Stimulated activated CD4-positive, alpha-beta T cell treated with anti-CD3 and anti-CD28 coated beads, Interleukin-2, amount 100 ng/mL, for 24 hours (primary cell): Measurements from ENCODE around the gene CDK19.
"Not testable (repeated sequence)": the region's sequence is repeated elsewhere in the genome, so short reads cannot be mapped to it uniquely, and the experiment has no call there.

ENCODE experiments used
- DNase-seq, 2 donors: peaks; one replicate each; pipeline ENCODE4 v3.0.0-alpha.2; 2020

CDK19 gene

GRCh38 chr6:110813338-110814101 is 1.7 kb downstream of the CDK19 start:
- no peak for DNase-seq

DNA sequence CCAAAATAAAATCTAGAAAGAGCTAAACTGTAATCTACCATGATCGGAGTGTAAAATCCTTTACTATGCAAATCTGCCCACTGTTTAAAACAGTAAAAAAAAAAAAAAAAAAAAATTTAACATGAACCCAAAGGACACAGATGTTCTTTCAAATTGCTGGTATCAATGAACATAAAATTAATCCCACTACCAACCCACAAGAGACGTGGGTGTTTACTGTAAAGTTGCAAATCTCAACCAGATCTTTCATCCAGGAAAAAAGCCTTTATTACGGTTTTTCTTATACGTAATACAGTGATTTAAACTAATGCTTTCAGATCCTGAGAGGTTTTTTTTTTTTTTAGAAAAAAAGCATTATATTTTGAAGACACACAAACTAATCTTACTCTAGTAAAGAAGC is 2.5 kb downstream of the CDK19 start:
- DNase-seq, result no peak

GRCh38 chr6:110810896-110811586 is 4.2 kb downstream of the CDK19 start:
- DNase-seq, result no peak

DNA sequence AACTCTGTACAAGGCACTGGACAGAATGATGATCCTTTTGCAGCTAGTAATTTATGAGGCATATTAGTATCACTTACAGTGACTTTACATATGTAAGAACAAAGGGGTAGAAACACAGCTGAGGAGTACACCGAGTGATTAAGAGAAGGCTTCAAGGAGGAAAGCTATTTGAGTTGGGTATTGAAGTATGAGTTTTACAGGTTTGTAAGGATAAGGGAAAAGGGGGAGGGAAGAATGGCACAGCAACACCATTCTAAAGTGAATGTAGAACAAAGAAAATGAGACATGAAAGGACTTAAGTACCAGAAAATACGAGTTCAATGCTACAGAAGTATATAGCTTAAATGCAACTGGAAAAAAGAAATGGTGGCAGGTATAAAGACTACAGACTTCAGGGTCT is 5.5 kb downstream of the CDK19 start:
- DNase-seq, result no peak

GRCh38 chr6:110802175-110802574 is 13.1 kb downstream of the CDK19 start:
- DNase-seq, result not testable (repeated sequence)

- no peak for DNase-seq
Measured at GRCh38 chr6:110800839-110801196, 14.5 kb downstream of the CDK19 start.

DNA sequence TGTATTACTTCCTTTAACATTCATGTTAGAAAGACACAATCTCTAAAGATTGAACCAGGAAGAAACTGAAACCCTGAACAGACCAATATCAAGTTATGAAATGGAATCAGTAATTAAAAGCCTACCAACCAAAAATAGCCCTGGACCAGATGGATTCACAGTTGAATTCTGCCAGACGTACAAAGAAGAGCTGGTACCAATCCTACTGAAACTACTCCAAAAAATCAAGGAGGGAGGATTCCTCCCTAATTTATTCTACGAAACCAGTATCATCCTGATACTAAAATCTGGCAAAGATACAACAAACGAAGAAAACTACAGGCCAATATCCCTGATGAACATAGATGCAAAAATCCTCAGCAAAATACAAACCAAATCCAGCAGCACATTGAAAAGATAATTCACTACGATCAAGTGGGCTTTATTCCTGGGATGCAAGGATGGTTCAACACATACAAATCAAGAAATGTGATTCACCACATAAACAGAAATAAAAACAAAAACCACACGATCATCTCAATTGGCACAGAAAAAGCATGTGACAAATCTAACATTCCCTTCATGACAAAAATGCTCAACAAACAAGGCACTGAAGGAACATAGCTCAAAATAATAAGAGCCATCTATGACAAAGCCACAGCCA is 15.0 kb downstream of the CDK19 start:
- DNase-seq, result no peak

DNA sequence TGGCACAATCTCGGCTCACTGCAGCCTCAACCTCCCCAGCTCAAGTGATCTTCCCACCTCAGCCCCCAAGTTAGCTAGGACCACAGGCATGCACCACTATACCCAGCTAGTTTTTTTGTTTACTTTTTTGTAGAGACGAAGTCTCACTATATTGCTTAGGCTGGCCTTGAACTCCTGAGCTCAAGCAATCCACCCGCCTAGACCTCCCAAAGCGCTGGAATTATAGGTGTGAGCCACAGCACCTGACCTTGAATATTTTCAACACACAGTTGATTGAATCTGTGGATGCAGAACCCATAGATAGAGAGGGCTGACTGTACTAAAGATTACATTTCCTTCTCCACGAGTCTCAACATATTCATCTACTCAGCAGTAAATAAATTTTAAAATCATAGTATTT is 15.6 kb downstream of the CDK19 start:
- DNase-seq, result no peak

- no peak for DNase-seq
Measured at GRCh38 chr6:110799189-110799588, 16.1 kb downstream of the CDK19 start.

GRCh38 chr6:110795271-110795670 is 20.0 kb downstream of the CDK19 start:
- DNase-seq, result no peak

- DNase-seq, result no peak
Measured at GRCh38 chr6:110786696-110787095, 28.6 kb downstream of the CDK19 start.

DNA sequence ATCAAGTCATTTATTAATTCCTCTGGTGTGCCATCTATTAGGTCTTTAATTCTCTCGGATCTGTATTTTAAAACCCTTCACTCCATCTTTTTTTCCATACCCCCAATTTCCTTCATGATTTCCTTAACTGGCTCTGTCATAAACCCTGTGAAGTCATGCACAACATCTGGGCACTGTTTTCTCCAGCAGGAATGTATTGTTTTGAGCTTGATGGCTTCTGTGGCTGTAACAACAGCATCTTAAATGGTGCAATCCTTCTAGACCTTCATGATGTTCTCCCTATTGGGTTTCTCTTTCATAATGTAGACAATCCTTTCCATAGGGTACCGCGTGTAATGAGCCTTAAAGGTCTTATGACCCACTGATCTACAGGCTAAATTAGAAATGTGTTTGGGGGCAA is 29.0 kb downstream of the CDK19 start:
- no peak for DNase-seq

DNA sequence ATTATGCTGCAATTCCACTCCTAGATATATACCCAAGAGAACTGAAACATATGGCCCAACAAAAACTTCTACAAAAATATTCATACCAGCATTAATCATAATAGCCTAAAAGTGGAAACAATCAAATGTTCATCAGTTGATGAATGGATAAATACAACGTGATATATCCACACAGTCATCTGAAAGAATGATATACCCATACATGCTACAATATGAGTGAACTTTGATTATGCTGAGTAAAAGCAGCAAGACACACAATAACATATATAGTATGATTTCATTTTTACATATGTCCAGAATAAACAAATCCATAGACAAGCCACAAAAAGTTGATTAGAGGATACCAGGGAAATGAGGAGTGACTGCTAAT is 30.7 kb downstream of the CDK19 start:
- no peak for DNase-seq

GRCh38 chr6:110781522-110782214 is 33.6 kb downstream of the CDK19 start:
- DNase-seq, result no peak

GRCh38 chr6:110778333-110778732 is 36.9 kb downstream of the CDK19 start:
- DNase-seq, result no peak

GRCh38 chr6:110777636-110778035 is 37.6 kb downstream of the CDK19 start:
- no peak for DNase-seq

DNA sequence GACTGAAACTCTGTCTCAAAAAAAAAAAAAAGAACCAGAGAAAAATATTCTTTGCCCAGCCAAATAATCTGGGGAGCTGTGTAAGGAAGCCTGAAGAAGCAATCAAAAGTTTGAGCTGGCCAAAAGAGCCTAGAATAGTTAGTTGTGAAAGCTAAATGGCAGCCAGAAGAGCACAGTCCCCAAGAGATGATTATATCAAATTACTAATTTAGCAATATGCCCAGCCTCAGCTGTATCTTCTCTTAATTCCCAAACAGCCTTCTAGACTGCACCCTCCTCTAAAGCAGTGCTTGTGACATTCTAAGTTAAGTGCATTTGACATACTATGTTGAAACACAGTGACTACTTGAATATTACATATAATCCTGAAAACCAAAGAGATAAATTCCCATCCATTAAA is 38.9 kb downstream of the CDK19 start:
- no peak for DNase-seq

DNA sequence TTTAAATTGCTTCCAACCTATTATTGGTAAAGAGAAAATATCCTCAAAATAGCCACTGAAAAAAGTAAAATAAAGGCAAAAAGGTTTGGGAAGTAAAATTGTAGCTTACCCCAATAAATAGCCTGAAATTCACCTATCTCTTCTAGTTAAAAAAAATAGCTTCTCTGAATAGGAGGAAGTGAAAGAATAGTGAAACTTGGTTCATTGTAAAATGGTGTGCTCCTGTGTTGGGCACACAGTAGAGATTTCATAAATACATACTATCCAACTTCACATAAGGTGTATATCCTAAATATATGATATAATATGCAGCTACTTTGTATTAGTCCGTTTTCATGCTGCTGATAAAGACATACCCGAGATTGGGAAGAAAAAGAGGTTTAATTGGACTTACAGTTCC is 45.3 kb downstream of the CDK19 start:
- no peak for DNase-seq

- DNase-seq, result no peak
Measured at GRCh38 chr6:110768057-110768456, 47.2 kb downstream of the CDK19 start.

DNA sequence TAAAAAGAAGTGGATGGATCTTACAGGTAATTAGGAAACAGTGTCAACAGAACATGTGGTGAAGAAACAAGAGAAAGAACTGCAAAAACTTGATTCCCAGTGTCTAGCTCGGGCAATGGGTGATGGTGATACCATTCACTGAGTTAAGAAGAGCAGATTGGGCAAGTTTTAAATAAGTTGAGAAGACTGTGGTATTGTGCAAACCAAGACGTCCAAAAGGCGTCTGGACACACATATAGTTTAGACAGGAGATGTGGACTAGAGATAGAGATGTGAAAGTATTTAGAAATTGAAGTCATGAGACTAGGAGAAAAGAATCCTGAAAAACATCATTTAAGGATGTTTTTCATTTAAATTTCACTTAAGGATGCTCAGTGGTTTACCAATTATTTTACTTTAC is 53.9 kb downstream of the CDK19 start:
- DNase-seq, result no peak

- no peak for DNase-seq
Measured at GRCh38 chr6:110760589-110760988, 54.7 kb downstream of the CDK19 start.

GRCh38 chr6:110760098-110760497 is 55.2 kb downstream of the CDK19 start:
- DNase-seq, result not testable (repeated sequence)

DNA sequence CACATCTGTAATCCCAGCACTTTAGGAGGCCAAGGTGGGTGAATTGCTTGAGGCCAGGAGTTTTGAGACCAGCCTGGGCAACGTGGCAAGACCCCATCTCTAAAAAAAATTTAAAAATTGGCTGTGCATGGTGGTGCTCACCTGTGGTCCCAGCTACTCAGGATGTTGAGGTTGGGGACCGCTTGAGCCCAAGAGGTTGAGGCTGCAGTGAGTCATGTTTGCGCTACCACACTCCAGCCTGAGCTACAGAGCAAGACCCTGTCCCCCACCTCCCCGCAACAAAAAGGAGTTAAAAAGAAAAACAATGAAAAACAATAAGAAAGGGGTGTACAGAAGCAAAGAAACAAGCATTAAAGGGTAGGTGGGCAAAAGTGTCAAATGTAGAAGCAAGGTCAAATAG is 57.3 kb downstream of the CDK19 start:
- no peak for DNase-seq

DNA sequence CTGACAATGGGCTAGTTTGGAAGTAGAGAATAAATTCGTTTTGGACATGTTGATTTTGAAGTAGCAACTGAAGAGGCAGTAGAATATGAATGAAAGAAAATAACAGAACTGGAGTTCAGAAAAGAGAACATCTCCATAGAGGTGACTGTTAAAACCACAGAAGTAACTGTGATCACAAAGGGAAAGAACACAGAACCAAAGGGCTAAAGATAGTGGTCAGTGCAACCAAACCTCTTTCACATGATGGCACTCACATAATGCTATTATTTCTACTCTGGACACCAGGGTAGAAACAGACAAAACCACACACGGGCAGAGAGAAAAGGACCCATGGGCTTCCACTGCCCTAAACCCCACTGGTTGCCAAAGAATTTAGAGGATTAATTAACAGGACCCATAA is 58.5 kb downstream of the CDK19 start:
- DNase-seq, result no peak
